HG03097 (cell line): Measurements from ENCODE around the gene TAL2.
A peak's percentile ranks its signal among the peaks of the same experiment; 100 is the strongest.

Experiments
- ATAC-seq: cut with Tn5 transposase; IDR thresholded peaks from one replicate; pipeline ENCODE4 v1.9.1; 2021; ENCODE audit not compliant: unreplicated experiment, low FRiP score

TAL2 gene

DNA sequence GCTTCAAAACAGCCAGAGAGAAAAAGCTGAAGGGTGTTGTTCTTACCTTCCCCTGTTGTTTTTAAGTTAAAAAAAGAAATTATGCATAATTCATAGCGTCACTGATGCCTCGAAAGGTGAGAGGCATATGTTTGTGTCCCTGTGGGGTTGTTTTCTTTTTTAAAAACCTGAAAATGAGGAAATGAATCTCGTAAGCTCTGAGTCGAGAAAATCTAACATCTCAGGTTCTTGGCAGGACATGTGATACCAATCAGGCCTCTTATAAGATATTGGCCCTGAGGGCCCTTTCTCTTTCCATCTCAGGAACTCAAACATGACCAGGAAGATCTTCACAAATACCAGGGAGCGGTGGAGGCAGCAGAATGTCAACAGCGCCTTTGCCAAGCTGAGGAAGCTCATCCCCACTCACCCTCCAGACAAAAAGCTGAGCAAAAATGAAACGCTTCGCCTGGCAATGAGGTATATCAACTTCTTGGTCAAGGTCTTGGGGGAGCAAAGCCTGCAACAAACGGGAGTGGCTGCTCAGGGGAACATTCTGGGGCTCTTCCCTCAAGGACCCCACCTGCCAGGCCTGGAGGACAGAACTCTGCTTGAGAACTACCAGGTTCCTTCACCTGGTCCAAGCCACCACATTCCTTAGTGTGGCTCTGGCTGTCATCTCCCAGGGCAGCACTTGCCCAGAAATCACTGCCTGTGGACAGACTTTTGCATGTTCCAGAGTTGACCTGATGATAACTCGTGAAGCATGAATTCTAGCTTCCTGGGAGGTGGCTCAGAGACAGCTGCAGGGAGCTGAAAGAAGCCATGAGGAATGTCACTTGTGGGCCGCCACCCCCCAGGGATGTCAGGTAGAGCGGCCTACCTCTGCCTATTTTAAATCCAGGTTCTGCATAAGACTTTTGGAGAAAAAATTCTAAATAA is at the start of gene TAL2:
TAL2 (plus strand) TSS at position 274 of the 921 bp plus-strand sequence; CDS start at position 314, 40 bp downstream.
- no peak for ATAC-seq

GRCh38 chr9:105621001-105621400 is 41.3 kb upstream of the TAL2 start:
- ATAC-seq, result no peak

GRCh38 chr9:105625088-105625487 is 37.2 kb upstream of the TAL2 start:
- no peak for ATAC-seq

GRCh38 chr9:105632807-105633206 is 29.4 kb upstream of the TAL2 start:
- ATAC-seq, result no peak

DNA sequence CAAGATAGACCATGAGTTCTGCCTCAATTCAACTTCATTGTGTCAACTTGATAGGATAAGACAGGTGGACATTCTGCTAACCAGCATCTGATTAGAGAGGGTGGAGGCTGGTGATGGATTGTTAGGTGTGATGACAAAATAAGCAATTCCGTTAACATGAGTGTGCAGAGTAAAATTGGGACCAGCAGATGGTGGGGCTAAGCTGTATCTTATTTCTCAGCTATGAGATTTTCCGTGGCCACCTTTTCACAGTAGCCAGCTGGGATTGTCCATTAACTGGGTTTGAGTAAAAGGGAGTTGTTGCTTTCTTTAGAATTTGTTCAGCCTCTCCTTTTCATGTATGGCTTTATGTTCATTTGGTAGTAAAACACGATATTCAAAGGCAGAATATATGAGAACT is 28.8 kb upstream of the TAL2 start:
- ATAC-seq, result no peak

GRCh38 chr9:105636331-105636730 is 25.9 kb upstream of the TAL2 start:
- no peak for ATAC-seq

GRCh38 chr9:105637787-105638395 is 24.4 kb upstream of the TAL2 start:
- ATAC-seq, result no peak

GRCh38 chr9:105639936-105640335 is 22.3 kb upstream of the TAL2 start:
- no peak for ATAC-seq

DNA sequence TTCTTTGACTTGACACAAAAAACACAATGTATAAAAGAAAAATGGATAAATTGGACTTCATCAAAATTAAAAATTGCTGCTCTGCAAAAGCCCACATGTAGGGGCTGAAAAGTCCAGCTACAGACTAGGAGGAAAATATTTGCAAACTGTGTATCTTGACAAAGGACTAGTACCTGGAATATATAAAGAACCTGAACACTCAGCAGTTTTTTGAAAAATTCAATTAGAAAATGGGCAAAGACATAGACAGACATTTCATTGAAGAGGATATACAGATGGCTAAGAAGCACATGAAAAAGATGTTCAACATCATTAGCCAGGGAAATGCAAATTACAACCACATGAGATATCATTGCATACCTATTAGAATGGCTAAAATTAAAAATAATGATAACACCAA is 18.5 kb upstream of the TAL2 start:
- no peak for ATAC-seq

DNA sequence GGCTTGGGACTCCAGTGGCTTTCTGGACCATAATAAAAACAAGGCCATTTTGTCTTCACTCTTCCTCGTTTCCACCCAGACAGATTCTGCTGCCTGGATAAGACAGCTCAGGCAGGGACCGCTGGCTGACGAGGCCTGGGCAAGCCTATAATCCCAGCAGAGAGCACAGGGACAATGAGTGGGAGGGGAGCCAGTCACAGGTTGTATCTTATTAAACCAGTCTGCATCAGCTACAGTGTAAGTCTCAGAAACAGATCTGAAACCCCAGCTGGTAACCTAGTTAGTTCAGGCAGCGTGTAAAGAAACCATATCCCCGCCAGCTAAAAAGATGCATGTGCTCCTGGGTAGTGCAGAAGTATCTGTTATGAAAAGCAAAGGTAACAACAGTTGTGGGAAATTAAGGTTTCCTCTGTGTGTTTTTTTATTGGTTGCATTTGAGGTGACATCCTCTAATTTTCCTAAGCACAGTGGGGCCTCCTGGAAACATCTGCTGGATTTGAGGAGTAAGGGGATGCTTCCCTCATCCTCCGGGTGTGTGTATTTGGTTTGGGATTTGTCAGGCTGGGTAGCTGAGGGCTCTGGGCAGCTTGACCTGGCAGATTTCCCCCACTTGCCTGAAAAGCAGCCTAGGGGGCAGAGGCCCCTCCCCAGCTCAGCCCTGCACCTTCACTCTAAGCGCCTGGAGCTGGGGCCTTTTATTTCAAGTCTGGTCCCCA is 15.2 kb upstream of the TAL2 start:
- ATAC-seq, result no peak

DNA sequence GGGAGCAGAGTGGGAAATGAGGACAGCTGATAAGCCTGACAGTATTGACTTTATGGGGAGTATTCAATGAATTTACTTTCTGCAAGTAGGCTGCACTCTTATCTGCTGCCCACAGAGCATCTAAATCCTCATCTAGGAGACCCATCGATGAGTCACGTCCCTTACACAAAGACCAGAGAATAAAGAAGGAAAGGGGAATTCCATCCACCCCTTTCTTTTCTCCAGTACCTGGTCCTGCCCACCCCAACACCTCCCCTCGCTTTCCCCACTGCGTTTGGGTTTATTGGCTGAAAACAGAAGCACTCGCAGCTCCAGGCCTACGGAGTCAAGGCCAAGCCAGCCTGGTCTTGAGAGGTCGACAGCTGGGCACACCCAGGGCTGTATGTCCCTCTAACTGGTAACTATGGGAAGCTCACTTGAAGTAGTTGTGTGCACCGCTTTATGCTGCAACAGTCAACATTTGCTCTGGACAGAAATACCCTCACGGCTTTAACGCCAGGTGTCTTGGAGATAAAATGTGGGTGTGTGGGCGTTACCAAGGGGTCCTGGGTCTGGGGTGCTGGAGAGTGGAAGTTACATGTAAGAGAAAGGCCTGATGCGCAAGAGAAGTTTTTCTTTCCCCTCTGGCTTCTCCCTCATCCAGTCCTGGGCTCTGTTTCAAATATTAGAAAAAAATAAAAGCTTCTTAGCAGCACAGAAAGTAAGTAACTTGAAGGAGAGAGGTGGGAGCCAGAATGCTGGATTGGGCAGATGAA is 14.5 kb upstream of the TAL2 start:
- ATAC-seq, result no peak

DNA sequence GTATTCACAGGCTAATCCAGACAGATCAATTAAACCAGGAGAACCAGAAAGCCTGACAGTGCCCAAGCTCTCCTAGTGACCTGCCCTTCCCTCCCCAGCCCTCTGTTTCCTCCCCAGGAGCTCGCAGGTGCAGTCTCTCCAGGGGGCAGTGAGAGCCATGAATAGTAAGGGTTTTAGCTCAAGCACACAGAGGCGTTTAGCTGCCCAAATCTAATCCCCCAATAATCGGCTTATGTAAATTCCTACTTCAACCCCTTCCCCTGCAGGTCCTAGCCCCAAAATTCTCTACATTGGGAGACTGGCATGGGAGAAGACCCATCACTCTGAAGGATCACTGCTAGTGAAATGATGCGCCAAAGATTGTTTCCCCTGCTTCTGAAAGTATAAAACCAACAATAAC is 10.5 kb upstream of the TAL2 start:
- no peak for ATAC-seq

GRCh38 chr9:105656131-105656921 is 5.9 kb upstream of the TAL2 start:
- peak; percentile 68 for ATAC-seq

DNA sequence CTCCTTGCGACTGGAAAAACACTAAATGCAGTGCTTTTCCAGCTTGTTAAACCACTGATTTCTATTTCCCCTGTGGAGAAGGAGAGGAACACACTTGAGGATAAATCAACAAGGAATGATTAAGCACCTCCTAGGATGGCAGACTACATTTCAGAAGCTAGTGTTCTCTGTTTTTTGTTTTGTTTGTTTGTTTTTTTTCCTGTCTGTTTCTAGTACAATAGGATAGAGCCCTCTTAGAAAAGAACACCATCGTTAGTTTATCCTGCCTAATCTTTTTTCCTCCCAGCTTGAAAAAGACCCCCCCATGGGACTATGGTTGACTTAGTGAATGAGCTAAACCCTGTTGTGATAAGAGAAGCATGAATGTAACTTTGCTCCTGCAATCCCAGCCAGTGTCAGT is 3.9 kb upstream of the TAL2 start:
- ATAC-seq, result no peak

GRCh38 chr9:105661011-105661410 is 1.2 kb upstream of the TAL2 start:
- no peak for ATAC-seq

- no peak for ATAC-seq
These were observed 1.7 kb downstream of the TAL2 start for GRCh38 chr9:105663914-105664313.

- no peak for ATAC-seq
These were observed 5.6 kb downstream of the TAL2 start for GRCh38 chr9:105667867-105668266.

GRCh38 chr9:105670315-105670714 is 8.1 kb downstream of the TAL2 start:
- no peak for ATAC-seq

GRCh38 chr9:105670775-105671174 is 8.5 kb downstream of the TAL2 start:
- no peak for ATAC-seq

DNA sequence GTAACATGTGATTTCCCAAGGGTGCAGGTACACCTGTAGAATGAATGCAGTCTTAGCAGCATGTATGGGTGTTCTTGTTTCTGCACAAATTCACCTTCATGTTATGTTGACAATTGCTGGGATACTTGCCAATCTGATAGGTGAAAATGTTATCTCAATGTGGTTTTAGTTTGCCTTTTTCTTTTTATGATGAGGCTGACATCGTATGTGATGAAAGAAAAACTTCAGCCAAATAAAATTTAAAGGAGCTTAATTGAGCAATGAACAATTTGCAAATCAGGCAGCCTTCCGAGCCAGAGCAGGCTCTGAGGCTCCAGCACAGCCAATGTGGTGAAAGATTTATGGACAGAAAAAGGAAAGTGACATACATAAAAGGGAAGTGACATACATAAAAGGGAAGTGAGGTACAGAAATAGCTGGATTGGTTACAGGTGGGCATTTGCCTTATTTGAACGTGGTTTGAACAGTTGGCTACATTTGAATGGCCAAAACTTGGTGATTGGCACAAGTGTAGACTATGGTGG is 10.5 kb downstream of the TAL2 start:
- ATAC-seq, result no peak
